ENCODE measurements around the gene ADGRD1.

The ADGRD1 gene

GRCh38 chr12:131025939-131026702 lies 72.4 kb downstream of the ADGRD1 start:
- TF ChIP-seq, protein P1, sequence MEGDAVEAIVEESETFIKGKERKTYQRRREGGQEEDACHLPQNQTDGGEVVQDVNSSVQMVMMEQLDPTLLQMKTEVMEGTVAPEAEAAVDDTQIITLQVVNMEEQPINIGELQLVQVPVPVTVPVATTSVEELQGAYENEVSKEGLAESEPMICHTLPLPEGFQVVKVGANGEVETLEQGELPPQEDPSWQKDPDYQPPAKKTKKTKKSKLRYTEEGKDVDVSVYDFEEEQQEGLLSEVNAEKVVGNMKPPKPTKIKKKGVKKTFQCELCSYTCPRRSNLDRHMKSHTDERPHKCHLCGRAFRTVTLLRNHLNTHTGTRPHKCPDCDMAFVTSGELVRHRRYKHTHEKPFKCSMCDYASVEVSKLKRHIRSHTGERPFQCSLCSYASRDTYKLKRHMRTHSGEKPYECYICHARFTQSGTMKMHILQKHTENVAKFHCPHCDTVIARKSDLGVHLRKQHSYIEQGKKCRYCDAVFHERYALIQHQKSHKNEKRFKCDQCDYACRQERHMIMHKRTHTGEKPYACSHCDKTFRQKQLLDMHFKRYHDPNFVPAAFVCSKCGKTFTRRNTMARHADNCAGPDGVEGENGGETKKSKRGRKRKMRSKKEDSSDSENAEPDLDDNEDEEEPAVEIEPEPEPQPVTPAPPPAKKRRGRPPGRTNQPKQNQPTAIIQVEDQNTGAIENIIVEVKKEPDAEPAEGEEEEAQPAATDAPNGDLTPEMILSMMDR (IDR thresholded peaks at IDR 0.05; ENCODE audit: insufficient read depth, missing control alignments), result no peak
- FAIRE-seq, result no peak
- no peak for DNase-seq (ENCODE audit: insufficient read length, low spot score)

DNA sequence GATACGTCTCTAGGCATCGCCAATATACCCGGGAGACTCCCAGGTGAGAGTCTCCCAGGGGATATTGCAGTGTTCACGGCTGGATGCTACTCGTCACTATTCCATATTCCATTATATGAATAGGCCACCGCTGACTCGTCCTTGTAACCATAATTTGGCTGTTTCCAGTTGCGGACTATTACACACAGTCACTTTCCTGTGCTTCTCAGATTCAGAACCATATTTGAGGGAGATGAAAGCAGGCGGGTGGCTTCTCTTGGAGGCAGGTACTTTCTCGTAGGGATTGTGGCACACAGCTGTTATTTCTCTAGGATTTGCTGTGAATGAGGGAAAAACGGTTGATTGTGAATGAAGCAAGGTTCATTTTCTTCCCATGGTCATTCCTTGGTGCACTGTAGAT lies 73.0 kb downstream of the ADGRD1 start:
- TF ChIP-seq, protein P1 (IDR thresholded peaks at IDR 0.05; ENCODE audit: insufficient read depth, missing control alignments), result no peak
- no peak for FAIRE-seq
- DNase-seq (ENCODE audit: insufficient read length, low spot score), result no peak

DNA sequence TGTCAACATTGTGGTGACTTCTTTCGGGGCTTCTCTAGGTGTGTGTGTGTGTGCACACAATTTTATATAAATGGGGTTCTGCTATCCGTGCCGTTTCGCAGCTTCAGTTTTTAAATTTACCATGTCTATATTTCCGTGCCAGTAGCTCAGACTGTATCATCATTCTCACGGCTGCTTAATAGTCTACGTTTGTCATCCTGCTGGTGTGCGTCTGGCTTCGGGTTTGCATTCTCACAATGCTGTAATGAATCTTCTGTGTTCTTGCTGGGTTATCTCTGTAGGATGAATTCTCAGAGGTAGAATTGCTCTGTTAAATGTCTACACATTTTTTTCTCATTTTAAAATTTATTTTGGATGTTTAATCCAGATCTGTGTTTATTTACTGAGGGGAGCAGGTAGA lies 73.6 kb downstream of the ADGRD1 start:
- TF ChIP-seq, protein P1 (IDR thresholded peaks at IDR 0.05; ENCODE audit: insufficient read depth, missing control alignments), result no peak
- DNase-seq (ENCODE audit: insufficient read length, low spot score) (no peak), FAIRE-seq (no peak)

- DNase-seq (ENCODE audit: insufficient read length, low spot score), result no peak
- TF ChIP-seq, protein P1 (IDR thresholded peaks at IDR 0.05; ENCODE audit: insufficient read depth, missing control alignments), result no peak
- FAIRE-seq, result no peak
Measured at GRCh38 chr12:131027876-131028586, 74.3 kb downstream of the ADGRD1 start.

GRCh38 chr12:131028587-131029338 lies 75.1 kb downstream of the ADGRD1 start:
- TF ChIP-seq, protein P1 (IDR thresholded peaks at IDR 0.05; ENCODE audit: insufficient read depth, missing control alignments), result no peak
- no peak for DNase-seq (ENCODE audit: insufficient read length, low spot score)
- FAIRE-seq, result no peak

DNA sequence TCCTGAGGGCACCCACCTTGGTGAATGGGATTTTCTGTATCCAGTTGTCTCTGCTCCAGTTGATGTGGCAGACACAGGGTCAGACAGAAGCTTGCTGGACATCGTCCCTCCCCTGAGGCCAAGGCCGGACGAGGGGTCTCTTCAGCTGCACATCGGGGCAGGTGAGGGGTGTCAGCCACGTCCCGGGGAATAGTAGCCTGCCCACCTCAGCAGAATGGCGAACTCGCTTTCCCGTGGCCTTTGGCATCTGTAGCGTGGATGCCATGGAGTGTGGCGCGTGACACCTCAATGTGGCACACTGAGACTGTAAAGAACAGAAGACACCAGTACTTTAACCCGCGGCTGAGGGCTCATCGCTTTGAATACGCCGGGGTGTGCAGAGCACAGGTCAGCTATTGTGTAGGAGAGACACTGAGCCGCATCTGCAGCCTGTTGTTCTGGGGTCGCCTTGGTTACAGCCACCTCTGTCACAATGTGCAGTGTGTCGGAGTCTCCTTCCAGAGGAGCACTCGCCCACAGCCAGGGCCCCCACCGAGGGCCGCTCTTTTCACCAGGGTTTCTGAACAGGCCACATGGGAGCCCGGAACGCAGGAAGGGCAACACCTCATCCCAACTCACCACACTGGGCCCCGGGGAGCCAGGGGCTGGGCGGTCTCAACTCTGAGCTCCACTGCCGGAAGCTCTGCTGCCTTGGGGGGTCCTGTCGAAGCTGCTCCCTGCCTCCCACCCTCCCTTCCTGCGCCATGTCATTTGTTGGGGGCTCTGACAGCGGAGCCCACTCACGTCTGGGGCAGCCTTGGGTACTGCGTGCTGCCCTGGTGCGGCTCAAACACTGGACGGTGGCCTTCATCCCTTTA lies 77.0 kb downstream of the ADGRD1 start:
- DNase-seq (ENCODE audit: insufficient read length, low spot score) (no peak), FAIRE-seq (no peak)
- TF ChIP-seq, protein P1 (IDR thresholded peaks at IDR 0.05; ENCODE audit: insufficient read depth, missing control alignments), result no peak

All from D721Med (cell line).